ENCODE data around the gene COL10A1. TPM values are rescaled to one million over a fixed set of nuclear protein-coding genes. Genes with fewer than 3 reads are reported as not detected.

The COL10A1 gene
- total and polyA plus RNA-seq, 2 donors (not counting 3 experiments of a cell fraction or from before 2014, with no cell fraction given): not detected

GRCh38 chr6:116072368-116072767, 53.6 kb downstream of the COL10A1 start:
- Histone ChIP-seq H3K36me3 (ENCODE audit: control insufficient read depth in 2 of 2, extremely low read depth in 1 of 2, insufficient read depth in 2 of 2, low read length in 2 of 2) (no peaks in the 10 kb centered on the region), H3K9ac (replicated peaks; ENCODE audit: extremely low read depth, insufficient read depth, low read length) (no peak overlapping the region), H4K20me1 (replicated peaks; ENCODE audit: control insufficient read depth, extremely low read depth, insufficient read depth, low read length) (no peaks in the 10 kb centered on the region), H3K27me3 (ENCODE audit: control insufficient read depth in 2 of 2, insufficient read depth in 2 of 2, low read length in 2 of 2) (peaks cover 0 to 2% of the 10 kb centered on the region in 2 experiments), H3K79me2 (ENCODE audit: control insufficient read depth, insufficient read depth, low read length) (no peaks in the 10 kb centered on the region), H2AFZ (ENCODE audit: low read depth, low read length) (no peak overlapping the region), H3K9me3 (replicated peaks; ENCODE audit: control insufficient read depth, insufficient read depth, low read length) (no peaks in the 10 kb centered on the region), H3K4me1 (ENCODE audit: control insufficient read depth, extremely low read depth, insufficient read depth, low read length) (no peaks in the 10 kb centered on the region), H3K27ac (ENCODE audit: insufficient read depth, low read depth, low read length) (no peak overlapping the region), H3K4me3 (replicated peaks in 1 of 3; ENCODE audit: insufficient read depth in 1 of 3, low read depth in 1 of 3, low read length in 3 of 3) (no peak overlapping the region), H3K9me1 (replicated peaks; ENCODE audit: control insufficient read depth, extremely low read depth, insufficient read depth, low read length) (no peaks in the 10 kb centered on the region), H3K4me2 (ENCODE audit: insufficient read depth, low read length) (no peak overlapping the region)
- FAIRE-seq (peak; percentile 43), DNase-seq (ENCODE audit: low read depth, low spot score) (peak; percentile 13)
- intact Hi-C loops (cut with micrococcal nuclease): no loop called here
- ChIA-PET POLR2A (no interaction called here), CTCF (interaction anchor here (1.3 kb wide), 1 partner anchor 14 kb away, joined by 3 read pairs; no protein-coding TSS in a partner anchor)
- dilution Hi-C loops (cut with MboI; ENCODE audit: extremely low pct_ligation_motif_present, low sequenced_read_pairs): no loop called here
- TF ChIP-seq CTCF (IDR thresholded peaks at IDR 0.05; ENCODE audit: extremely low read depth in 1 of 2, insufficient read depth in 1 of 2, low read depth in 1 of 2, low read length in 2 of 2): no peak
- TF ChIP-seq POLR2A (IDR thresholded peaks at IDR 0.05; ENCODE audit: low read depth, low read length): no peak
- no peak for TF ChIP-seq FOS (IDR thresholded peaks at IDR 0.05; ENCODE audit: borderline replicate concordance, insufficient read depth, low read length)
- TF ChIP-seq MYC (IDR thresholded peaks at IDR 0.05; ENCODE audit: low read depth, low read length): no peak
- TF ChIP-seq GATA2 (IDR thresholded peaks at IDR 0.05; ENCODE audit: insufficient read depth, insufficient read length, low read depth, low read length): no peak
- TF ChIP-seq POLR2AphosphoS5 (IDR thresholded peaks at IDR 0.05; ENCODE audit: insufficient read depth, low read depth, low read length): no peak
- TF ChIP-seq EZH2 (IDR thresholded peaks at IDR 0.05; ENCODE audit: borderline replicate concordance, low read depth, low read length, severe bottlenecking): no peak
- TF ChIP-seq JUN (IDR thresholded peaks at IDR 0.05; ENCODE audit: borderline replicate concordance, insufficient read depth, insufficient read length, low read depth): no peak
- no peak for TF ChIP-seq MAX (IDR thresholded peaks at IDR 0.05; ENCODE audit: insufficient read depth, insufficient read length)
- BruUV-seq (replicated peaks): no TSS peak

Measured in endothelial cell of umbilical vein (primary cell).